ENCODE data around the gene BCDIN3D. TPM values are rescaled to one million over a fixed set of nuclear protein-coding genes. Genes with fewer than 3 reads are reported as not detected.

The BCDIN3D gene
- total and polyA plus RNA-seq, 9 of the 15 experiments (the other 6 are each of a cell fraction or from before 2014, with no cell fraction given), result 3.7 to 6.9 (median 5.6) TPM

GRCh38 chr12:49825360-49825970, 17.4 kb downstream of the BCDIN3D start:
- Histone ChIP-seq H3K4me1 (replicated peaks in 1 of 2; ENCODE audit: control insufficient read depth in 2 of 2, insufficient read depth in 2 of 2, low read length in 2 of 2) (peaks cover 14 to 35% of the 10 kb centered on the region in 2 experiments), H3K27me3 (ENCODE audit: control insufficient read depth in 2 of 2, insufficient read depth in 2 of 2, low read length in 2 of 2) (no peaks in the 10 kb centered on the region), H3K9ac (ENCODE audit: insufficient read depth in 1 of 2, low read depth in 2 of 2, low read length in 2 of 2) (peak overlapping the region in 1 of 2 experiments; percentile 68; a peak in 1 of 4 replicates), H3K27ac (ENCODE audit: extremely low read depth, low read depth, low read length) (no peak overlapping the region), H3K4me3 (no peak overlapping the region), H3K9me3 (replicated peaks; ENCODE audit: control insufficient read depth, insufficient read depth, low read depth, low read length) (no peaks in the 10 kb centered on the region), H3K79me2 (ENCODE audit: control insufficient read depth, insufficient read depth, low read length) (peaks cover 9% of the 10 kb centered on the region; the same call in 2 of the 3 replicates), H2AFZ (ENCODE audit: low read depth, low read length) (no peak overlapping the region), H3K4me2 (ENCODE audit: insufficient read depth, low read length) (no peak overlapping the region; the same call in 1 of the 2 replicates), H4K20me1 (replicated peaks; ENCODE audit: control insufficient read depth, insufficient read depth, low read length) (peaks cover 10% of the 10 kb centered on the region; the same call in 1 of the 2 replicates), H3K36me3 (ENCODE audit: control insufficient read depth, insufficient read depth, low read length) (peaks cover 3% of the 10 kb centered on the region; the same call in 1 of the 3 replicates), H3K9me1 (ENCODE audit: control insufficient read depth, insufficient read depth, low read length) (no peaks in the 10 kb centered on the region)
- FAIRE-seq (no peak), ATAC-seq (no peak), DNase-seq (ENCODE audit: extremely low read depth in 1 of 4, low spot score in 3 of 4) (peak in 1 of 4 experiments; percentile 20)
- ChIA-PET CTCF (ENCODE audit: low intra/inter-chr PET ratio) (no interaction called here), POLR2A (interaction anchor here (0.6 to 1.1 kb wide), 5 partner anchors 14 to 372 kb away, joined by 3 read pairs; no protein-coding TSS in a partner anchor)
- TF ChIP-seq HMG20A (CRISPR knock-in tag; conservative IDR thresholded peaks at IDR 0.05), result no peak
- peak; percentile 80 for TF ChIP-seq RFX5 (IDR thresholded peaks at IDR 0.05; ENCODE audit: low read depth, low read length)
- in situ Hi-C loops (cut with MboI) (no loop called here), intact Hi-C loops (cut with micrococcal nuclease) (no loop called here)
- 44% methylated on average over 5 of the region's 5 CpGs for WGBS (ENCODE audit: insufficient coverage, low coverage, missing lambda C conversion rate)
- BruUV-seq (replicated peaks), result no TSS peak

DNA sequence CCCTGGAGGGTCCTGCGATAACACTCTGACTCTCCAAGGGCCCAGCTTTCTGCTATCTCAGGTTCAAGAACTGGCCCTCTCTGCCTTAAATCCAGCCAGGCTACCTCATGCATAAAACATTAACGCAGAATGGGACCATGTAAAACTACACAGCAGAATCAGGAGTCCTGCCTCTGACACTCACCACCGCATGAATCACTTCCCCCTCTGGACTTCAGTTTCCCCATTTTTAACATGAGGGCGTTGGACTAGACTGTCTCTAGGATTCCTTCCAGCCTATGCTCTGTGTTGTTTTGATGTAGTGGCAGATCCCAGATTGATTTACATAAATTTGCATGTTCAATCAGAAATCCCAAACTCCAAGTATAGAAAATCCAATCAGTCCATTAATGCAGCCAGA, 18.0 kb downstream of the BCDIN3D start:
- Histone ChIP-seq H3K36me3 (ENCODE audit: control insufficient read depth, insufficient read depth, low read length) (peaks cover 3% of the 10 kb centered on the region; the same call in 1 of the 3 replicates), H4K20me1 (replicated peaks; ENCODE audit: control insufficient read depth, insufficient read depth, low read length) (peaks cover 10% of the 10 kb centered on the region; the same call in 1 of the 2 replicates), H3K79me2 (ENCODE audit: control insufficient read depth, insufficient read depth, low read length) (peaks cover 9% of the 10 kb centered on the region; the same call in 2 of the 3 replicates), H3K27ac (ENCODE audit: extremely low read depth, low read depth, low read length) (no peak overlapping the region), H3K9me3 (replicated peaks; ENCODE audit: control insufficient read depth, insufficient read depth, low read depth, low read length) (no peaks in the 10 kb centered on the region), H3K9ac (ENCODE audit: insufficient read depth in 1 of 2, low read depth in 2 of 2, low read length in 2 of 2) (peak overlapping the region in 1 of 2 experiments; percentile 68; a peak in 1 of 4 replicates), H3K4me2 (ENCODE audit: insufficient read depth, low read length) (no peak overlapping the region), H3K4me3 (no peak overlapping the region), H3K9me1 (ENCODE audit: control insufficient read depth, insufficient read depth, low read length) (no peaks in the 10 kb centered on the region), H2AFZ (ENCODE audit: low read depth, low read length) (no peak overlapping the region), H3K27me3 (ENCODE audit: control insufficient read depth in 2 of 2, insufficient read depth in 2 of 2, low read length in 2 of 2) (no peaks in the 10 kb centered on the region), H3K4me1 (replicated peaks in 1 of 2; ENCODE audit: control insufficient read depth in 2 of 2, insufficient read depth in 2 of 2, low read length in 2 of 2) (peaks cover 14 to 35% of the 10 kb centered on the region in 2 experiments)
- FAIRE-seq (peak; percentile 59), DNase-seq (ENCODE audit: extremely low read depth in 1 of 4, low spot score in 3 of 4) (no peak), ATAC-seq (no peak)
- ChIA-PET POLR2A (interaction anchor here (0.6 to 0.8 kb wide), 2 partner anchors 14 to 372 kb away, joined by 3 read pairs; no protein-coding TSS in a partner anchor), CTCF (ENCODE audit: low intra/inter-chr PET ratio) (no interaction called here)
- WGBS (ENCODE audit: insufficient coverage, low coverage, missing lambda C conversion rate), result 43% methylated on average over 4 of the region's 4 CpGs
- BruUV-seq (replicated peaks), result no TSS peak
- in situ Hi-C loops (cut with MboI), result no loop called here
- TF ChIP-seq DDX20 (tag; IDR thresholded peaks at IDR 0.05; ENCODE audit: low read depth), result no peak
- peak; percentile 44; the same call in 1 of the 2 replicates for TF ChIP-seq SPI1 (IDR thresholded peaks at IDR 0.05; ENCODE audit: borderline replicate concordance, low read depth, low read length)
- intact Hi-C loops (cut with micrococcal nuclease), result no loop called here
